Measurements from ENCODE around the gene PWWP2B.

Gene PWWP2B

GRCh38 chr10:132415956-132416355 lies 19.0 kb downstream of the PWWP2B start:
- Histone ChIP-seq H3K27me3 (no peaks in the 10 kb centered on the region), H3K9me3 (no peaks in the 10 kb centered on the region), H3K27ac (no peak overlapping the region), H3K36me3 (no peaks in the 10 kb centered on the region), H3K4me1 (ENCODE audit: control insufficient read depth in 1 of 2, insufficient read depth in 1 of 2, low read depth in 1 of 2, low read length in 1 of 2) (peaks cover 50 to 61% of the 10 kb centered on the region in 2 experiments), H3K4me3 (ENCODE audit: low read depth in 1 of 2, low read length in 1 of 2) (no peak overlapping the region)
- no peak for TF ChIP-seq CTCF (IDR thresholded peaks at IDR 0.05)

DNA sequence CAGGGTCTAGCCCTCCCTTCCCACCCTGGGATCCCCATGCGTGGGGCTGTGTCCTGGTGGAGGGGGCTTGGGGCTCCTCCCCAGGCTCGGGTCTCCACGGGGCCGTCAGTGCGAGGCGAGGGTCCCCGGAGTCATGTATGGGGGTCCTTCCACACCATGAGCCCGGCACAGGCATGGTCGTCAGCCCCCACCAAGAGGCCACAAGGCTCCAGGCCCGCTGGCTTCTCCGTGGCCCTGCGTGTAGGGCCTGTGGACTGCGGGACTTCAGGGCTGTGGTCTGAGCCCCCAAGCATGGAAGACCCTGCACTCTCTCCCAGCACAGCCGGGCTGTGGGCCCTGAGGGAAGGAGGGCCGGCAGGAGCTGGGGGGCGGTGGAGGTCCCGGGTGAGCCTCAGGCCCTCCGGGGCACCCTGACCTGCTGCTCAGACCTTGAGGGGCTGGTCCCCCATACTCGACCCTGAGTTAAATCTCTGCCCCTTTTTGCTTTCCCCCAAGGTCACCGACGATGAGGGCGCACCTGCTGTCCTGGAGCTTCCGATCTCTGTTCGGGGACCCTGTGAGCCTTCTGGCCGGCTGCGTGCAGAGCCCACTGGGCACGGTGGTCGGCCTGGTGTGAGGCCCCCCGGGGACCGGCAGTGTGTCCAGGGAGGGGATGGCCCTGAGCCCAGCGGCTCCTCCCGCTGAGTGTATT lies 19.7 kb downstream of the PWWP2B start:
- no peak for TF ChIP-seq CTCF (IDR thresholded peaks at IDR 0.05)
- Histone ChIP-seq H3K9me3 (no peaks in the 10 kb centered on the region), H3K36me3 (no peaks in the 10 kb centered on the region), H3K4me3 (ENCODE audit: low read depth in 1 of 2, low read length in 1 of 2) (no peak overlapping the region), H3K27ac (peak overlapping the region; percentile 91), H3K27me3 (no peaks in the 10 kb centered on the region), H3K4me1 (ENCODE audit: control insufficient read depth in 1 of 2, insufficient read depth in 1 of 2, low read depth in 1 of 2, low read length in 1 of 2) (peaks cover 53 to 62% of the 10 kb centered on the region in 2 experiments)

DNA sequence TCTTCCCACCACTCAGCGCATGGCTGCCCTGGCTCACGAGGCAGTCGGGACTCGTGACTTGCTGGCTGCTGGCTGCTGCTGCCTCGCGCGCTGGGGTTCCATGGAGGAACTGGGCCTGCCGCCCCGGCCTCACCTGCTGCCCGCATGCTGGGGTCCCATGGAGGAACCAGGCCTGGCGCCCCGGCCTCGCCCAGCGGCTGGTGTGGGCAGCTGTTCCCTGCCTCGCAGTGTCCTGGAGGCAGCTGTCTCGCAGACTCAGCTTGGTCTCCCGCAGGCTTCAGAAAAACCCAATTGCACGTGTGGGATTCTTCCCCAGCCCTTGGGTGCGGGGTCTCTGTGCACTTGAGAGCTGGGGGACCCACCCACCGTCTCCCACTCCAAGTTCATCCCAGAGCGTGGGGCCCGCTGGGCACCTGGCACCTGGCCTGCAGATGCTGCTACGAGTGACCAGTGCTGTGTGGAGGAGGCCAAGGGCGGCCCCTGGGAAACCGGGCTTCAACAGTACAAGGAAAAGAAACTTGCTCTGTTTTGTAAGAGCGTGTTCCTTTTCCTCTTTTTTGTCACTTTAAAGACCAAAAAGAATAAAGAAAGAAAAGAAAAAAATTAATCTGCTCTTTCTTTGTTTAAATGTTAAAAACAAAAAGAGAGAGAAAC lies 20.4 kb downstream of the PWWP2B start:
- Histone ChIP-seq H3K4me1 (ENCODE audit: control insufficient read depth in 1 of 2, insufficient read depth in 1 of 2, low read depth in 1 of 2, low read length in 1 of 2) (peaks cover 54 to 62% of the 10 kb centered on the region in 2 experiments), H3K9me3 (no peaks in the 10 kb centered on the region), H3K27ac (peak overlapping the region; percentile 91), H3K36me3 (no peaks in the 10 kb centered on the region), H3K27me3 (no peaks in the 10 kb centered on the region), H3K4me3 (ENCODE audit: low read depth in 1 of 2, low read length in 1 of 2) (peak overlapping the region; percentile 23 to 30)
- no peak for TF ChIP-seq CTCF (IDR thresholded peaks at IDR 0.05)

- no peaks in the 10 kb centered on the region for H3K27me3 ChIP-seq
- H3K4me1 ChIP-seq (ENCODE audit: control insufficient read depth in 1 of 2, insufficient read depth in 1 of 2, low read depth in 1 of 2, low read length in 1 of 2): peaks cover 60 to 62% of the 10 kb centered on the region in 2 experiments
- H3K36me3 ChIP-seq: no peaks in the 10 kb centered on the region
- peak overlapping the region; percentile 91 for H3K27ac ChIP-seq
- H3K4me3 ChIP-seq (ENCODE audit: low read depth in 1 of 2, low read length in 1 of 2): peak overlapping the region; percentile 23 to 30
- H3K9me3 ChIP-seq: no peaks in the 10 kb centered on the region
- TF ChIP-seq CTCF (IDR thresholded peaks at IDR 0.05): no peak
Observed at GRCh38 chr10:132417957-132418441, 21.0 kb downstream of the PWWP2B start.

GRCh38 chr10:132418527-132419416 lies 21.8 kb downstream of the PWWP2B start:
- Histone ChIP-seq H3K4me3 (ENCODE audit: low read depth in 1 of 2, low read length in 1 of 2) (peak overlapping the region in 1 of 2 experiments; percentile 23), H3K9me3 (no peaks in the 10 kb centered on the region), H3K36me3 (no peaks in the 10 kb centered on the region), H3K4me1 (ENCODE audit: control insufficient read depth in 1 of 2, insufficient read depth in 1 of 2, low read depth in 1 of 2, low read length in 1 of 2) (peaks cover 66 to 69% of the 10 kb centered on the region in 2 experiments), H3K27ac (peak overlapping the region; percentile 91), H3K27me3 (no peaks in the 10 kb centered on the region)
- no peak for TF ChIP-seq CTCF (IDR thresholded peaks at IDR 0.05)

Measured in neutrophil (primary cell).